ENCODE results near the gene COX7B.
"Not testable (repeated sequence)": the region's sequence is repeated elsewhere in the genome, so short reads cannot be mapped to it uniquely, and the experiment has no call there.

Gene COX7B

GRCh38 chrX:77899081-77899828, at the start of gene COX7B:
COX7B (plus strand) TSS chrX:77899468; CDS start chrX:77899554, 86 bp downstream.
- peak; percentile 94 to 97 for DNase-seq

- no peak for DNase-seq
Observed at GRCh38 chrX:77875372-77875771, 23.9 kb upstream of the COX7B start.

- not testable (repeated sequence) for DNase-seq
Observed at GRCh38 chrX:77881418-77881817, 17.9 kb upstream of the COX7B start.

- DNase-seq = no peak
Observed at GRCh38 chrX:77892887-77893286, 6.4 kb upstream of the COX7B start.

GRCh38 chrX:77893713-77894112, 5.6 kb upstream of the COX7B start:
- no peak for DNase-seq

GRCh38 chrX:77894921-77895886, 4.1 kb upstream of the COX7B start, which contains the start of gene MAGT1:
MAGT1 (minus strand) TSS chrX:77895435; CDS start chrX:77895410, 25 bp downstream.
- DNase-seq = peak; percentile 95 to 98

GRCh38 chrX:77900688-77901087, 1.4 kb downstream of the COX7B start:
- DNase-seq = no peak

GRCh38 chrX:77901506-77901905, 2.2 kb downstream of the COX7B start:
- DNase-seq = no peak

- peak; percentile 79 to 90 for DNase-seq
Observed at GRCh38 chrX:77910108-77910840, 11.0 kb downstream of the COX7B start, which contains the start of gene ATP7A. ATP7A (plus strand) TSS chrX:77910693; CDS start chrX:77971642, 60,949 bp downstream.

- no peak for DNase-seq
Observed at GRCh38 chrX:77917294-77917933, 18.1 kb downstream of the COX7B start.

GRCh38 chrX:77918568-77918967, 19.3 kb downstream of the COX7B start:
- DNase-seq = no peak

- not testable (repeated sequence) for DNase-seq
Observed at GRCh38 chrX:77919370-77919769, 20.1 kb downstream of the COX7B start.

GRCh38 chrX:77922787-77923186, 23.5 kb downstream of the COX7B start:
- no peak for DNase-seq

GRCh38 chrX:77924320-77924859, 25.1 kb downstream of the COX7B start:
- DNase-seq = no peak

GRCh38 chrX:77925764-77926163, 26.5 kb downstream of the COX7B start:
- DNase-seq = no peak

GRCh38 chrX:77930581-77930980, 31.3 kb downstream of the COX7B start:
- DNase-seq = no peak

- no peak for DNase-seq
Observed at GRCh38 chrX:77935886-77936285, 36.6 kb downstream of the COX7B start.

- no peak for DNase-seq
Observed at GRCh38 chrX:77936299-77936698, 37.0 kb downstream of the COX7B start.

- DNase-seq = no peak
Observed at GRCh38 chrX:77937291-77937690, 38.0 kb downstream of the COX7B start.

GRCh38 chrX:77938083-77938680, 38.9 kb downstream of the COX7B start:
- no peak for DNase-seq

- DNase-seq = not testable (repeated sequence)
Observed at GRCh38 chrX:77945031-77945430, 45.8 kb downstream of the COX7B start.
